CD4-positive, alpha-beta T cell treated with Interferon gamma for 1 hour (primary cell): ENCODE results near the gene TNRC6B.
A peak's percentile ranks its signal among the peaks of the same experiment; 100 is the strongest.

Experiments used
- DNase-seq: peaks from one replicate; pipeline ENCODE4 v3.0.0-alpha.2; 2020

TNRC6B gene

DNA sequence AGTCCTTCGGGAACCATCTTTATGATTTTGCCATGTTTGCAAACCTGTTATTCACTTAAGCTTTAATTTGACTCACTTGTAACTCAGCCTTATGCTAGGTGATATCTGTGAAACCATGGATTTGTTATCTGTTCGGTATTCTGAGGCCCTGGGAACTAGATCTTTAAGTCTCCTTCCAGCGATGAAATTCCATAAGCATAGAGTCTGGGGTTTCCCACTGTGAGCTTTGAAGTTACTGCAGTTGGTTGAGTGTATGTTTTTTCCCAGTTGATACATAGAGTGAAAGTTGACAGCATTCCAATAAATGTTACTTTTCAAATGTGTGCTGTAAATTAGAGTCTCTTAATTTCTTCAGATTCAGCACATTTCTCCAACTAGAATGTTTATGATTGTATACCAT lies 66.9 kb downstream of the TNRC6B start:
- DNase-seq: no peak

DNA sequence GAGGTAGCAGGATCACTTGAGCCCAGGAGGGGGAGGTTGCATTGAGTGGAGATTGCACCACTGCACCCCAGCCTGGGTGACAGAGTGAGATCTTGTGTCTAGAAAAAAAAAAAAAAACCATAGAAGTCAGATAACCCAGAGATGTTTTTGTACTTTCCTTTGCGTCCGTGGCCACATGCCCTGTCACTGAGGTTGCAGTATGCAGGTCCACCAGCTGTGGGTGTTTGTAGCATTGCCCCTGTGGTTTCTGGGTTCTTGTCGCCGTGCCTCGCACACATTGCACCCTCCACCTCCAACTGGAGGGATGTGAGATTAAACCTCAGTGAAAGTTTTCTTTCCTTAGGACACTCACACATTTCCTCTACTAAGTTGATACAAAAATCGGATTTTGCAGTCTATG lies 70.3 kb downstream of the TNRC6B start:
- DNase-seq: peak; percentile 66

DNA sequence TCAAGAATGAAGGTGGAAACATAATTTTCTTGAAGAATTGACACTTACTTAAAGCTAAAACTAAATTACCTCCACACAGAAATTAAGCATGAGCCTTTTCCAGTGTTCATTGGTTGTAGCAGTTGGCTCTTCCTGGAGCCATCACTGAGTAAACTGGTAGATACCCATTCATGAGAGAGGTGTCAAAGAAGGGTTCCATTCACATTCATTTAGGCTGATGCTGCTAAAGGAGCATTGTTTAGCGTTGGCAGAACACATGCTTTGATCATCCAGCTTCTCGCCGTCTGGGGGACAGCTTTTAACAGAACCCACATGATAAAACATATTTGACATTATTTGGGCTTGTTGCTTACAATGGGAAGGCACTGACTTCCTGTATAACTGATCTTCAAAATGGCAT lies 71.6 kb downstream of the TNRC6B start:
- no peak for DNase-seq

DNA sequence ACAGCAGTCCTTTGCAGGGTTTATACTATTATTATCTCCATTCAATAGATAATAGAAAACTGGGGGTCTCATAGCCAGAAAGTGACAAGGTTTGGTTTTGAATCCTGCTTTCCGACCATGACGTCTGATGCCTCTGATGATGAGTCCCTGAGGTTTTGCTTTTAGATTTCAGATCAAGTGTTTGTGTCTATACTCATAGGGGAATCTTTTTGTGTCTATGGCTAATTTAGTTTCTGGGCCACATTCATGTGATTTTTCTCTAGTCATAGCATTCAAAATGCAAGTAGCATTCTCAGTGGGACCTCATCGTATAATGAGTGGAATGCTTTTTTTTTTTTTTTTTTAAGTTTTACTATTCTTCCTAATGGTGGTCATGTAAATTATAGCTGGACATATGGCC lies 72.9 kb downstream of the TNRC6B start:
- no peak for DNase-seq

DNA sequence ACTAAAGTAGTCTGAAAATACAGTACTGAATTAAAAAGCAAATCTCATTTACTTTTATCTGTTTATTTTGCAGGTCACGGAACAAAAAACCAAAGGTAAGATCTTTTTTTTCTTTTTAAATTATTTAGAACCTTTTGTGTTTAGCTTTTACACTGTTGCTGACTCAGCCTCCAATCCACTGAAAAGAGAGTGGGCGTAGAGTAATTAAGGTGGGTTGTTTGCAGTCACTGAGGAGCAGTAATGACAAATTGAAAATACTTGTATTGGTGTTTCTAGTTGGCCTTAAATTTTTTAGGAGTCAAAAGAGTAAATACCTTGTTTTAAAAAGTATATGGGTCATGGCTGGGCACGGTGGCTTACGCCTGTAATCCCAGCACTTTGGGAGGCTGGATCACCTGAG lies 73.4 kb downstream of the TNRC6B start:
- no peak for DNase-seq

DNA sequence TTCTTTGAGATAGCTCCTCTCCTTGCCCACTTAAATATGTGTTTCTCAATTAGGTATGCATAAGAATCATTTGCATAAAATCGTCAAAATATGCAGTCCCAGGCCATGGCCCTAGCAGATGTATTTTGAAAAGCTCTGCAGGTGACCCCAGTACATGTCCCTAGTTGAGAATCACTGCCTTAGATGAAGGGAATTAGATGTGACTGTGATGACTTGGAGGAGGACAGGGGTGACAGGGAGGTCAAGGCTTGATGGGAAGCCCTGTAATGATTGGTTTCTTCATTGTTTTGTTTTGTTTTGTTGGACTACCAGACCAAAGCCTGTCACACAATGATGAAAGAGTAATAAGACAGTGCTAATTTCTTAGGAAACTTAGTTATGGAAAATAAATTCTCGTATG lies 74.4 kb downstream of the TNRC6B start:
- no peak for DNase-seq

- DNase-seq: no peak
These were observed 78.8 kb downstream of the TNRC6B start for GRCh38 chr22:40256516-40256915.

DNA sequence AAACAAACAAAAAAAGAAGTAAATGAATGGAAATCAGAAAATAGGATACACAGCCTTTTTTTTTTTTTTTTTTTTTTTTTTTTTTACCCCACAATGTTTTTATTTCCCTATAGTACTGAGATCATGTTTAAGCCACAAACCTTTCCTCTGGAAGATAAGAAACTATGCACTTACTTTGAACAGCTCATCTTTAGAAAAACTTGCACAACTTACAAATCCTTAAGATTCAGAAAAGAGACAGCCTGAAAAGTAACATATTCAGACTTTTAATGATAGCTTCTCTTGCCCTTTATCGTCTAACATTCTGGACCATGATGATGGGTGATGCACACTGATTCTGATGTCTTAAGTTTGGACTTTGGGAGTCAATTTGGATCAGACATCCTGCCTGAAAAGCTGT lies 80.3 kb downstream of the TNRC6B start:
- no peak for DNase-seq

DNA sequence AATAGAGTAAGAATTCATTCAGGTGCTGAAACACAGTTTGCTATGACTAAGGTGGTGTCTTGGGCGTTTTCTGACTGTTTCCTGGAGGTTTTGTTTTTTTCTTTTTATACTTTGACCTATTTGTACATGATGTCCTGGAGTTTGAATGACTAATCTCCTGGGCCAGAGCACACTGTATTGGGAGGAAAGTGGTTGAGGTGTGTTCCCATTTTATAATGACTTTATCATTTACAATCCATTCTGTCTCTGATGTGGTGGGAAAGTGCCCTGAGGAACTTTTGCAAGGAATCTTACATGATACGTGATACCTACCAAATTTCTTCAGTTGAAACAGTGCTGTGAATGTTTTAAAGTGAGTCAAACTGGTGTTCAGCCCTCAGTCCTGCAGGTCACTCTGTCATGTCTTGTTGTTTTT lies 80.8 kb downstream of the TNRC6B start:
- DNase-seq: no peak

GRCh38 chr22:40261783-40262182 lies 84.1 kb downstream of the TNRC6B start:
- DNase-seq: no peak

GRCh38 chr22:40263191-40263590 lies 85.5 kb downstream of the TNRC6B start:
- DNase-seq: no peak

GRCh38 chr22:40265783-40266182 lies 88.1 kb downstream of the TNRC6B start:
- DNase-seq: no peak

DNA sequence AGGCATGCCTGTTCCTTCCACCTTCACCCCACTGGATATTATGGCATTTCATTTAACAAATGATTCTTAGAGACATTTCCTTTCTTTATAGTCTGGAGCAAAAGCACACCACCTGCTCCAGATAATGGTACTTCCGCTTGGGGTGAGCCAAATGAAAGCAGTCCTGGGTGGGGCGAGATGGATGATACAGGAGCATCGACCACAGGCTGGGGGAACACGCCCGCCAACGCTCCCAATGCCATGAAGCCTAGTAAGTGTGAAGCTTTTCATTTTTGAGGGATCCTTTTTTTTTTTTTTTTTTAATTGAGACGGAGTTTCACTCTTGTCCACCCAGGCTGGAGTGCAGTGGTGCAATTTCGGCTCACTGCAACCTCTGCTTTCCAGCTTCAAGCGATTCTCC lies 92.3 kb downstream of the TNRC6B start:
- no peak for DNase-seq

DNA sequence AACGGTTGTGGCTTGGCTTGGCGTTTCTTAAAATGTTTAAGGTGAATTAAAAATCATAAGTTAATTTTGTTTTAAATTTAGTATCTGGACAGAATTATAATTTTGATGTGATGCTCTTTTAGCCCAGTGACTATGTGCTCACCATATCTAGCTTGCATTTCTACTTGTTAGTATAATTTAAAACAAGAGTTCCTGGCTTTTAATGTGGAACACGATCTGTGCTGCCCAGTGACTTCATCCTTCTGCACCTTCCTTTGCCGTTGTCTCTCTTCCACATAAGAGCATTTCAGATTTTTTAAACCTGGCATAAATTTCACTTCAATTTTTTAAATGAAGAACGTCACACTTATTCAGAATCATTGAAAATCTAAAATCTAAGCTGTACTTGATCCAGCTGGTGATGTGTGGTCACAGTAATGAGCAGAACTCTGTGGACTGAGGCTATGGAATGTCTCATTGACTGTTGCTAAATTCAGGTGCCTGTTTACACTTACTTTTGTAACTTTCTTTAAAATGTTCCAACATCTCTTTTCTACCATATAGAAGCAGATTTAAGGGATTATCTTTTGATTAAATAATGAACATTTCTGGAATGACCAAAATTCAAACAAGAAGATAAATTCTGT lies 93.1 kb downstream of the TNRC6B start:
- DNase-seq: no peak

DNA sequence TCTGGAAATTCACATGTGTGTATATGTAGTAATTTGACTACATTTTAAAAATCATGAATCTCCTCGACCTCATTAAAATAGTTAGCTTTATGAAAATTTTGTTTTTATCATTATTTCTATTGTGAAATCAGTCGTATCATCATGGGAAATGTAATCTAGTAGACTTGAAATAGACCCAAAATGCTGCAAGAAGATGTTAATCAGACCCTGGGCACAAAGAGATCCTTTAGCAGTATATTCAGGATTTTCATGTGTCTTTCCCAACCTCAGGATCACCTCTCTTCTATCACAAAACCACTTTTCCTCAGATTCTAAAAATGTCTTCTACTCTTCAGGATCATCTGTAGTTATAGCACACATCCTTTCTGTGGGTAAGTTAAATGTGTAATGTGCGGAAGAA lies 93.7 kb downstream of the TNRC6B start:
- no peak for DNase-seq

DNA sequence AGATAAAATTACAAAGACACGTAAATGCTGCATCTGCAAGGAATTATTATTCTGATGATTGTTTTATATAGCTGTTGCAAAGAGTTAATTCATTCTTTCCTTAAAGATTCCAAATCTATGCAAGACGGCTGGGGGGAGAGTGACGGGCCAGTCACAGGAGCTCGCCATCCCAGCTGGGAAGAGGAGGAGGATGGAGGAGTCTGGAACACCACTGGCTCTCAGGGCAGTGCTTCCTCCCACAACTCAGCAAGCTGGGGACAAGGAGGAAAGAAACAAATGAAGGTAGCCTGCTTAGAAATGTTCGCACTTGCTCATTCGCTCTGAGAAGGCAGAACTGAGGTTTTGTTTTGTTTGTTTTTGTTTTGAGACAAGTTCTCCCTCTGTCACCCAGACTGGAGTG lies 95.6 kb downstream of the TNRC6B start:
- DNase-seq: no peak

GRCh38 chr22:40276996-40277823 lies 99.5 kb downstream of the TNRC6B start:
- DNase-seq: no peak

- DNase-seq: no peak
These were observed 101.3 kb downstream of the TNRC6B start for GRCh38 chr22:40279017-40279416.

- DNase-seq: no peak
These were observed 104.0 kb downstream of the TNRC6B start for GRCh38 chr22:40281717-40282116.

GRCh38 chr22:40285513-40285912 lies 107.8 kb downstream of the TNRC6B start:
- DNase-seq: no peak

DNA sequence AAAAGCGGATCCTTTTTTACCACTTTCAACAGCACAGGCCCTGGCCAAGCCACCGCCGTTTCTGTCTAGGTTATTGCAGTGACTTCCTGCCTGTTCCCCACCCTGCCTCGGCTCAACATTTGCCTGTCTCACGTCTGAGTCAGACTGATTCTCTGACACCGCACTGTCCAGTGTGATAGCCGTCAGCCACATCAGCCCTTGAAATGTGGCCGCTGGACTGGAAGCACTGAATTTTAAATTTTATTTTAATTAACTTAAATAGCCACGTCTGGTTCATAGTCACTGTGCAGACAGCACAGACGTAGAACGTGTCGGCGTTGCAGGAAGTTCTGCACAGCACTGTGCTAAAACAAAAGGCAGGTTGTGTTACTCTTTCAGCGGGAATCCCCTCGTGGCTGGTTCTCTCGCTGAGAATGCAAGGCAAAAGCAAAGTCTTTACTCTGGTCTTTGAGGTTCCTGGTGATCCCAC lies 112.3 kb downstream of the TNRC6B start:
- DNase-seq: peak; percentile 68

DNA sequence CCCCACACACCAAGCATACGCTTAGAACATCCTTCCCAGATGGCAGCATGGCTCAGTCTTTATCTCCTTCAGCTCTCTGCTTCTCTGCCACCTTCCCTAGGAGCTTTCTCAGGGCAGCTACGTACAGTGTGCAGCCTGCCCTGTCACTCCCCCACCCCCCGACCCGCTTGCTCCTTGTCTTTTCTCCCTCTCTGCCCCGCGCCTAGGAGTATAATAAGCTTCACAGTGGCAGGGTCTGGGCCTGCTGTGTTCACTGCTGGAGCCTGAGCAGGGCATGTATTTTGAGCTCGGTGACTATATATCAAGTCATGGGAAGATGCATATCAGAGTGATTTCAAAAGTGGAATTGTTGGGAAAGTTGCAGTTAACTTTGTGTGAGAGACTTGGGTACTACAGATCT lies 112.8 kb downstream of the TNRC6B start:
- no peak for DNase-seq

- no peak for DNase-seq
These were observed 117.0 kb downstream of the TNRC6B start for GRCh38 chr22:40294696-40295095.

GRCh38 chr22:40300316-40300715 lies 122.6 kb downstream of the TNRC6B start:
- DNase-seq: no peak
